HepG2 (cell line): Measurements from ENCODE around the gene BOD1. TPM values are rescaled to one million over a fixed set of nuclear protein-coding genes. Genes with fewer than 3 reads are reported as not detected.

ENCODE experiments used
- AHDC1 ChIP-seq: sonication (generic); formaldehyde crosslinking; IDR thresholded peaks from 2 replicates; pipeline ENCODE4 v1.5.1; 2020; ENCODE audit warnings: mild to moderate bottlenecking, missing genetic modification reagents, borderline replicate concordance
- ATF4 ChIP-seq, 2 experiments: fragments of 450-650 bp in 1 of 2; sonication (generic) in 1 of 2; formaldehyde crosslinking; IDR thresholded peaks; 2 replicates each; pipeline versions ENCODE4 v1.5.0 to v1.8.0; 2020 to 2022; ENCODE audit warnings: mild to moderate bottlenecking in 1 of 2, missing genetic modification reagents in 1 of 2
- BRD4 ChIP-seq: sonication (generic); formaldehyde crosslinking; IDR thresholded peaks from 2 replicates; pipeline ENCODE4 v1.4.0; 2020; ENCODE audit warnings: missing genetic modification reagents
- JUN ChIP-seq: sonication (generic); formaldehyde crosslinking; IDR thresholded peaks from 2 replicates; pipeline ENCODE4 v1.4.0; 2020; ENCODE audit warnings: mild to moderate bottlenecking, missing genetic modification reagents
- NONO ChIP-seq, 2 experiments: fragments of 450-650 bp in 1 of 2; sonication (generic) in 1 of 2; formaldehyde crosslinking in 1 of 2; IDR thresholded peaks in 1 of 2; conservative IDR thresholded peaks in 1 of 2; 2 replicates each; pipeline versions ENCODE4 v1.6.1 to v1.8.0; 2017 to 2022; ENCODE audit warnings: mild to moderate bottlenecking in 1 of 2, missing genetic modification reagents in 1 of 2, moderate library complexity in 1 of 2
- PAWR ChIP-seq: sonication (generic); formaldehyde crosslinking; IDR thresholded peaks from 2 replicates; pipeline ENCODE4 v1.4.0; 2020; ENCODE audit warnings: missing genetic modification reagents, mild to moderate bottlenecking, borderline replicate concordance
- PTBP1 ChIP-seq: fragments of 200-400 bp; formaldehyde crosslinking; IDR thresholded peaks from 2 replicates; pipeline ENCODE4 v1.6.1; 2018; ENCODE audit warnings: low read length, low read depth; ENCODE audit not compliant: poor library complexity, severe bottlenecking
- SMYD3 ChIP-seq: sonication (generic); formaldehyde crosslinking; IDR thresholded peaks from 2 replicates; pipeline ENCODE4 v1.8.1; 2023; ENCODE audit warnings: mild to moderate bottlenecking, missing genetic modification reagents
- SNAPC5 ChIP-seq: sonication (generic); formaldehyde crosslinking; IDR thresholded peaks from 2 replicates; pipeline ENCODE4 v1.8.1; 2023; ENCODE audit warnings: mild to moderate bottlenecking, missing genetic modification reagents, borderline replicate concordance
- TBP ChIP-seq: sonication (generic); formaldehyde crosslinking; IDR thresholded peaks from 2 replicates; pipeline ENCODE4 v1.5.0; 2020; ENCODE audit warnings: missing genetic modification reagents
- TEAD2 ChIP-seq: sonication (generic); formaldehyde crosslinking; IDR thresholded peaks from 2 replicates; pipeline ENCODE4 v1.9.0; 2021; ENCODE audit warnings: missing genetic modification reagents
- YY1 ChIP-seq: IDR thresholded peaks from 2 replicates; pipeline ENCODE4 v1.6.1; 2011; ENCODE audit warnings: low read length, low read depth, moderate library complexity, mild to moderate bottlenecking; ENCODE audit not compliant: insufficient read depth, insufficient replicate concordance
- ZNF20 ChIP-seq: sonication (generic); formaldehyde crosslinking; IDR thresholded peaks from 2 replicates; pipeline ENCODE4 v1.4.0; 2020; ENCODE audit warnings: mild to moderate bottlenecking, moderate library complexity, missing genetic modification reagents
- ZNF687 ChIP-seq: sonication (generic); formaldehyde crosslinking; IDR thresholded peaks from 2 replicates; pipeline ENCODE4 v1.5.1; 2020; ENCODE audit warnings: mild to moderate bottlenecking, missing genetic modification reagents, moderate library complexity
- ZNF879 ChIP-seq: sonication (generic); formaldehyde crosslinking; IDR thresholded peaks from 2 replicates; pipeline ENCODE4 v1.8.1; 2023; ENCODE audit warnings: missing genetic modification reagents
- ZSCAN21 ChIP-seq: sonication (generic); formaldehyde crosslinking; IDR thresholded peaks from 2 replicates; pipeline ENCODE4 v1.8.0; 2022; ENCODE audit warnings: mild to moderate bottlenecking, missing genetic modification reagents, moderate library complexity, borderline replicate concordance
- polyA plus RNA-seq, 8 experiments: library from polyadenylated mRNA; depleted of rRNA in 3 of 8; stranded (reverse) in 7 of 8; unstranded in 1 of 8; fragments of >200 nt; fragmentation: Illumina TruSeq in 4 of 8; extraction: Trizol in 4 of 8; gene quantifications; 2 replicates each; pipeline versions ENCODE4 v1.2.1 to v1.2.3, GENCODE V29; 2011 to 2016; ENCODE audit warnings: low read depth in 4 of 8, missing spikeins in 1 of 8, mixed read lengths in 1 of 8; ENCODE audit not compliant: insufficient read depth in 1 of 8
- total RNA-seq, 5 experiments: library from RNA; depleted of rRNA; stranded (reverse); fragments of >200 nt; fragmentation: Illumina TruSeq; extraction: Trizol; gene quantifications; 2 replicates each; pipeline ENCODE4 v1.2.3, GENCODE V29; 2016; ENCODE audit warnings: low read depth in 1 of 5

BOD1 gene
- total and polyA plus RNA-seq, 2 of the 13 experiments (the other 11 are each of a cell fraction or from before 2014, with no cell fraction given): 81.5 to 103 TPM

- TF ChIP-seq ATF4 (CRISPR knock-in tag; IDR thresholded peaks at IDR 0.05): peak in 1 of 2 experiments; percentile 35; a peak in 2 of 4 replicates
- no peak for TF ChIP-seq JUN (CRISPR knock-in tag)
- TF ChIP-seq TEAD2: no peak
- TF ChIP-seq SNAPC5 (CRISPR knock-in tag): 0 out of 2 replicates have a peak, but pooled peaks have one; percentile 38
- TF ChIP-seq ZSCAN21 (CRISPR knock-in tag): no peak; the same call in 1 of the 2 replicates
- peak; percentile 100 for TF ChIP-seq TBP (CRISPR knock-in tag)
- TF ChIP-seq ZNF879: no peak
- TF ChIP-seq ZNF20 (CRISPR knock-in tag): no peak
- no peak for TF ChIP-seq PAWR (CRISPR knock-in tag)
- no peak for TF ChIP-seq NONO (IDR thresholded peaks at IDR 0.05)
- 0 out of 2 replicates have a peak, but pooled peaks have one; percentile 40 for TF ChIP-seq NONO (CRISPR knock-in tag; conservative IDR thresholded peaks at IDR 0.05)
- peak; percentile 66 for TF ChIP-seq ZNF687 (CRISPR knock-in tag)
- TF ChIP-seq BRD4: no peak
- no peak for TF ChIP-seq YY1
- TF ChIP-seq SMYD3 (CRISPR knock-in tag): peak; percentile 45; the same call in 1 of the 2 replicates
- TF ChIP-seq PTBP1: no peak
- TF ChIP-seq AHDC1 (CRISPR knock-in tag): 0 out of 2 replicates have a peak, but pooled peaks have one; percentile 48
These were observed at the start of gene BOD1 (continued) for GRCh38 chr5:173616577-173617118.
